HEK293T (cell line): ENCODE measurements around the gene CHRNB1.
A peak's percentile ranks its signal among the peaks of the same experiment; 100 is the strongest.
"Not testable (repeated sequence)": the region's sequence is repeated elsewhere in the genome, so short reads cannot be mapped to it uniquely, and the experiment has no call there.

ENCODE experiments used
- CTCF ChIA-PET: fragments of 350-600 bp; formaldehyde crosslinking; extraction: SDS; loops from one replicate; lab custom pipeline; 2021; ENCODE audit warnings: antibody characterized with exemption, inconsistent platforms; lab: Yijun Ruan, JAX
- POLR2A ChIA-PET: fragments of 350-600 bp; formaldehyde crosslinking; extraction: SDS; loops from one replicate; lab custom pipeline; 2020; ENCODE audit warnings: antibody characterized with exemption, inconsistent platforms; lab: Yijun Ruan, JAX
- DNase-seq: peaks from one replicate; pipeline ENCODE4 v3.0.0; 2012; ENCODE audit warnings: mixed read lengths; ENCODE audit errors: extremely low spot score
- ARNT ChIP-seq: fragments of 450-650 bp; IDR thresholded peaks from 2 replicates; pipeline ENCODE4 v1.6.1; 2017; ENCODE audit warnings: mild to moderate bottlenecking
- BHLHE40 ChIP-seq: fragments of 450-650 bp; IDR thresholded peaks from 2 replicates; pipeline ENCODE4 v1.6.1; 2016; ENCODE audit warnings: mild to moderate bottlenecking, moderate library complexity, borderline replicate concordance
- CTBP1 ChIP-seq: fragments of 450-650 bp; IDR thresholded peaks from 2 replicates; pipeline ENCODE4 v1.6.1; 2016; ENCODE audit warnings: borderline replicate concordance
- ELF4 ChIP-seq: fragments of 450-650 bp; IDR thresholded peaks from 2 replicates; pipeline ENCODE4 v1.6.1; 2017; ENCODE audit warnings: antibody characterized with exemption
- FOXA1 ChIP-seq: fragments of 450-650 bp; IDR thresholded peaks from 2 replicates; pipeline ENCODE4 v1.6.1; 2016; ENCODE audit warnings: mild to moderate bottlenecking
- FOXK2 ChIP-seq: fragments of 450-650 bp; IDR thresholded peaks from 2 replicates; pipeline ENCODE4 v1.6.1; 2016; ENCODE audit warnings: mild to moderate bottlenecking
- FOXM1 ChIP-seq: fragments of 450-650 bp; IDR thresholded peaks from 2 replicates; pipeline ENCODE4 v1.6.1; 2017; ENCODE audit warnings: mild to moderate bottlenecking, borderline replicate concordance
- HDGF ChIP-seq: fragments of 450-650 bp; IDR thresholded peaks from 2 replicates; pipeline ENCODE4 v1.6.1; 2017; ENCODE audit warnings: antibody characterized with exemption, borderline replicate concordance
- L3MBTL2 ChIP-seq: fragments of 450-650 bp; conservative IDR thresholded peaks from 2 replicates; pipeline ENCODE4 v1.6.1; 2016; ENCODE audit warnings: mild to moderate bottlenecking
- NFRKB ChIP-seq: fragments of 450-650 bp; IDR thresholded peaks from 2 replicates; pipeline ENCODE4 v1.6.1; 2016; ENCODE audit warnings: mild to moderate bottlenecking, moderate library complexity
- SP1 ChIP-seq: fragments of 450-650 bp; IDR thresholded peaks from 2 replicates; pipeline ENCODE4 v1.6.1; 2017
- TARDBP ChIP-seq: fragments of 450-650 bp; IDR thresholded peaks from 2 replicates; pipeline ENCODE4 v1.6.1; 2016
- TF ChIP-seq, protein P1 (sequence below): fragments of 450-650 bp; IDR thresholded peaks from 2 replicates; pipeline ENCODE4 v1.6.1; 2016

Gene CHRNB1

DNA sequence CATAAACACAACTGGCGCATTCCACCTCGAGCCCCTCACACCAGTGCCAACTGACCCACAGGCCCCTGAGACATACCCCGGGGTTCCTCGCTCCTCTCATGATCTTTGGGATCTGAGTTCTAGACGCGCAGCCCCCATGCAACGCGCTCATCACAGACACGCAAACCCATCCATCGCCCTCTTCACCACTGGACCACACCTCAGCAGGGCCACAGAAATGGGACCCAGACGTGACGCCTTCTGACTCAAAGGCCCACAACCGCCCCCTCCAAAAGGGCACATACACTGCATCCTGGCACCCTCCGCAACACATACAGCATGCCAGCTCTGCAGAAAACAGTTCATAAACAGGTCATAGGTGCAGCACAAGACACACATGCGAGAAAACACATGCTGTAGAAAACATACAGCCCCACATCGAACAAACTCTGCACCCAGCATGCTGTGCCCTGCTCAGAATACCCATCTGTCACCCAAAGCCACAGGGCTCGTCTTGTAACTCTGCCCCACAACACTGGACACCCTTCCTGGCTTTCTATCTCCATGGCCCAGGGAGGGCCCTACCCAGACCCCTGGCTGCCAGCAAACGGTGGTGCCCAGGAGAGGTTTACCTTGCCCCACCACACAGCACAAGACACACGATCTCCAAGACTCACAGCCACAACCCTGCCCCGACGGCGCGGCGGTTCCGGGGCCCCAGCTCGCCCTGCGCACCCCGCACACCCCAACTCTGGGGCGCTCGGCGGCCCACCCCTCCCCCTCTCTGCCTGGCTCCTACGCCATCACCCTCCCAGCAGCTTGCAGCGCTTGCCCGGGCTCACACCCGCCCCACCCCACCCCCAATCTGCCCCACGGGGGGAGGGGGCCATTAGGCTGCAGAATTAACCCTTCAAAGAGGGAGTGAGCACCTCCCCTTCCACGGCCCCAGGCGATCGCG lies 33.7 kb downstream of the CHRNB1 start:
- CTCF ChIA-PET = no interaction called here
- TF ChIP-seq ELF4 (no peak), CTBP1 (no peak), SP1 (no peak), HDGF (no peak), ARNT (no peak)
- DNase-seq = no peak
- POLR2A ChIA-PET = interaction anchor here (1.0 to 8.2 kb wide), 4 partner anchors 34 to 224 kb away, joined by 3 to 55 read pairs (median 4); partner anchors contain the start of genes CHRNB1, FGF11 and TMEM102

DNA sequence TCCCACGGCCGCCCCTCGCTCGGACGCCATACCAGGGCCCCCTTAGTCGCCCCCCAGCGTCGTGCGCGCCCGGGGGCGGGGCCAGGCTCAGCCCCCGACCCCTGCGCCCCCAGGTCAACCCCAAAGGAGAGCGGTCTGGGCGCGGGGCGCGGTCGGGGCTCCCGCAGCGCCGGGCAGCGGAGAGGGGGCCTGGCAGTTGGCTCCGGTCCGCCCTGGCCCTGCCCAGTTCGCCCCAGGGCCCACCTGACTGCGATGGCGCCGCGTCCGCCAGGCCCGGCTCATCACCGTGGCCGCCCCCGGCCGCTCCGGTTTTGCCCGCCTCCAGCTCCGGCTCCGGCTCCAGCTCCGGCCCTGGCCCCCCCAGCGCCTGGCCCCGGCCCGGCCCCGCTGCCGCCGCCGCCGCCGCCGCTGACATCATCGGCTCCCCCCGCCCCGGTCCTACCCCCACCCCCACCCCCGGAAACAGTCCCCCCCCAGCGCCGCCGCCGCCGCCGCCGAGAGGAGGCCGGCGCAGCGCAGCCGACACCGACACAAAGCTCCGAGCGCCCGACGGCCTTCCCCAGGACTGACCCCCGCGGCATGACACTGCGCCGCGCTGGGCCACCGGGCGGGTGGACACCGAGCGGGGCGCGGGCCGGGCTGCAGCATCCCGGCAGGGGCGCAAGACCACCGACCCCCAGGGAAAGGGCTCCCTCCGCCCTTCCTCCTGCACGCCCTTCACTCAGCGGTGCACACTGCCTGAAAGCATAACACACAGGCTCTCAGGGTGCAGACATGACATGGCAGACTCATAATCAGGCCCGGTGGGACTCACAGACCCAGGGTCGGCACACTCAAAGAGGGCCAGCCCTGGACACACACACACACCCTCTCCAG lies 34.6 kb downstream of the CHRNB1 start, which contains the start of gene ZBTB4:
ZBTB4 (minus strand) TSS at position 419 of the 876 bp plus-strand sequence. CDS start 12,830 bp downstream, outside the sequence.
- DNase-seq = peak; percentile 45
- POLR2A ChIA-PET = interaction anchor here (0.7 to 8.2 kb wide), 12 partner anchors 9 to 224 kb away, joined by 3 to 55 read pairs (median 4); partner anchors contain the start of genes FGF11, TMEM102 and TMEM256
- CTCF ChIA-PET = no interaction called here
- TF ChIP-seq FOXA1 = no peak

DNA sequence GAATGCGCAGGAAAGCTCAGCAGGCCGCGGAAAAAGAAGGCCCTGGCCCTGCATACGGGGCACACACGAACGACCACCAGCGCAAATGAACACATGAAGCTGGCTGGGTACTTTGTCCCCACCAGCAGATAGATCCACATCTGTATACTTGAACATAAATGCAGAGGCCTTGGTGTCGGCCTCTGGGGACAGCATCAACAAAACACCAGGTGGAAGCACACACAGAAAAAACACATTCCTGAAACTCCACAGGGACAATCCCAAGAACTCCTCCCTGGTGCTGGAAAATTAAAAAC lies 35.2 kb downstream of the CHRNB1 start:
- ChIA-PET POLR2A (interaction anchor here (0.9 to 8.2 kb wide), 9 partner anchors 10 to 150 kb away, joined by 3 to 55 read pairs (median 4); partner anchors contain the start of genes FGF11, TMEM102 and TMEM256), CTCF (no interaction called here)
- TF ChIP-seq ELF4 (no peak), FOXM1 (no peak), FOXK2 (no peak), NFRKB (no peak), BHLHE40 (no peak), TARDBP (no peak)
- TF ChIP-seq, protein P1, sequence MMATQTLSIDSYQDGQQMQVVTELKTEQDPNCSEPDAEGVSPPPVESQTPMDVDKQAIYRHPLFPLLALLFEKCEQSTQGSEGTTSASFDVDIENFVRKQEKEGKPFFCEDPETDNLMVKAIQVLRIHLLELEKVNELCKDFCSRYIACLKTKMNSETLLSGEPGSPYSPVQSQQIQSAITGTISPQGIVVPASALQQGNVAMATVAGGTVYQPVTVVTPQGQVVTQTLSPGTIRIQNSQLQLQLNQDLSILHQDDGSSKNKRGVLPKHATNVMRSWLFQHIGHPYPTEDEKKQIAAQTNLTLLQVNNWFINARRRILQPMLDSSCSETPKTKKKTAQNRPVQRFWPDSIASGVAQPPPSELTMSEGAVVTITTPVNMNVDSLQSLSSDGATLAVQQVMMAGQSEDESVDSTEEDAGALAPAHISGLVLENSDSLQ = no peak
- no peak for DNase-seq

DNA sequence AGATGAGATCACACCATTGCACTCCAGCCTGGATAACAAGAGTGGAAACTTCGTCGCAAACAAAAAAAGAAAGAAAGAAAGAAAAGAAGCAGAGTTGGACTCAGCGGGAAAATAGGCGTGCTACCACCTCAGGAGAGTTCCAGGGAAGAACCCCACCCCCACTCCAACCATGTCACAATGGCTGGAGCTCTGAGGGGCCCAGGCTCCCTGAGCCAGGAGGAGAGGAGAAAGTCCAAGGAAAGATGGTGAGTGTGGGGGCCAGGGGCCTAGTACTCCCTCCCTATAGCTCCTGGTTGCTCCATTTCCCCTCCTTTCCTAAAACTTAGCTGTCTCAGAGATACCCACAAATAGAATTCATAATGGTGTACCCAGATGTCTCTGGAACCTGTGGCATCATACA lies 36.4 kb downstream of the CHRNB1 start, which contains the start of gene SLC35G6:
SLC35G6 (plus strand) TSS at position 172 of the 400 bp plus-strand sequence; CDS start at position 243, 71 bp downstream.
- CTCF ChIA-PET, DNase-seq: not testable (repeated sequence)
- POLR2A ChIA-PET = interaction anchor here (8.2 kb wide), 1 partner anchor 43 kb away, joined by 55 read pairs; the partner anchor contains the start of genes FGF11 and TMEM102

DNA sequence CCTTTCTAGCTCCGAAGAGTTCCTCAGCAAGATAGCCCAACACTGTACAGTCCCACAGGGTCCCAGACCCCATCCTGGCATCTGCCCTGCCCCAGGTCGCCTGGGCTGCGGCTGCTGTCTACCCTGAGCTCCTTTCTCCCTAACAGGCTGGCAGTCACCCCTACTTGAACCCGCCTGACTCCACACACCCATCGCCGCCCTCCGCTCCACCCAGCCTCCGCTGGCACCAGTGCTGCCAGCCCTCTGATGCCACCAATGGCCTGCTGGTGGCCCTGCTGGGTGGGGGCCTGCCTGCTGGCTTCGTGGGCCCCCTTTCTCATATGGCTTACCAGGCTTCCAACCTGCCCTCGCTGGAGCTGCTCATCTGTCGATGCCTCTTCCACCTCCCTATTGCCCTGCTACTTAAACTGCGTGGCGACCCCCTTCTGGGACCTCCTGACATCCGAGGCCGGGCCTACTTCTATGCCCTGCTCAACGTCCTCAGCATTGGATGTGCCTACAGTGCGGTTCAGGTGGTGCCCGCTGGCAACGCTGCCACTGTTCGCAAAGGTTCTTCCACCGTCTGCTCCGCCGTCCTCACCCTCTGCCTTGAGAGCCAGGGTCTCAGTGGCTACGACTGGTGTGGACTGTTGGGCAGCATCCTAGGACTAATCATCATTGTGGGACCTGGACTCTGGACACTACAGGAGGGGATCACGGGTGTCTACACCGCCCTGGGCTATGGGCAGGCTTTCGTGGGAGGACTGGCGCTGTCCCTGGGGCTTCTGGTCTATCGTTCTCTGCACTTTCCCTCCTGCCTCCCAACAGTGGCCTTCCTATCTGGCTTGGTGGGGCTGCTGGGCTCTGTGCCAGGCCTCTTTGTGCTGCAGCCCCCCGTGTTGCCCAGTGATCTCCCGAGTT lies 37.2 kb downstream of the CHRNB1 start:
- CTCF ChIA-PET, DNase-seq: not testable (repeated sequence)
- POLR2A ChIA-PET = interaction anchor here (8.2 kb wide), 1 partner anchor 44 kb away, joined by 55 read pairs; the partner anchor contains the start of genes FGF11 and TMEM102

DNA sequence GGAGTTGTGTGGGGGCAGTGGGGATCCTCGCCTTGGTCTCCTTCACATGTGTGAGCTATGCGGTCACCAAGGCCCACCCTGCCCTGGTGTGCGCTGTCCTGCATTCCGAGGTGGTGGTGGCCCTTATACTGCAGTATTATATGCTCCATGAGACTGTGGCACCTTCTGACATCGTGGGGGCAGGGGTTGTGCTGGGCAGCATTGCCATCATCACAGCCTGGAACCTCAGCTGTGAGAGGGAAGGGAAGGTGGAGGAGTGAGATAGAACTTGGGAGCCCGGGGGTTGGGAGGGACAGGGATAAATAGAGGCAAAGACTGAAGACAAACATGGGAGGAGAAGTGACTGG lies 37.9 kb downstream of the CHRNB1 start:
- DNase-seq, CTCF ChIA-PET, POLR2A ChIA-PET: not testable (repeated sequence)

DNA sequence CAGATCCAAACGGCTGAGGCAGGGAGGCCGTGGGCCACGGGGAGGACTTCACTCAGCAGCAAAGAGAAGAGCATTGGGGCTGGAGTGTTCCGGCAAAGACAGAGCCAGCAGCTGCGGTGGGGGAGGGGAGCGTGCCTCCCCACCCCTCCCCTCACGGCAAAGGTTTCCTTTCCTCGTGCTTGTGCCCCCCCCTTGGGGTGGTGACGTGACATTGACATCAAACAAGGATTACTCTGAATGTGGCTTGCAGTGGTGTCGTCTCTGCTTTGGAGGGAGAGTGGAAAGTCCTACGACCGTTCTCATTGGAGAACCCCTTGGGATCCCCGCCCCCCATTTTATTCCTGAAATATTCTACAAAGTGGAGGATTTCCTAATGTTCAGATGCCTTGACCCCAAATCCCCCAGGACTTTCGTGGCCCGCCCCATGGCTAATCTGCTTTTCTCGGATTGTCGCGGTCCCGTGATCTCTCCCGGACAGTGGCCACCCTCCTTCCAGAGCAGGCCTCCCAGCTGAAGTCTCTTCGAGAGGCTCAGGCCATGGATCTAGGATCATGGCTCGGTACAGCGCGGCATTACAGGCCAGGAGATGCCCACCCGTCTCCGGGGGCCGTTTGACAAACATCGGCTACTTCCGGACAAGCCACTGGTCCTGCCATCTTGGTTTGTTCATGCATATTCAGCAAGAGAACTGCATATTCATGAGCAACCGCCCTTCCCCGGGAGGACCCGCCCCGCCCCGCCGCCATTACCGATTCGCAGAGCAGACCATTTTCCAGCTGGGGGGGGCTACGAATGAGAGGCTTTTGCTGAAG lies 38.6 kb downstream of the CHRNB1 start:
- CTCF ChIA-PET = no interaction called here
- TF ChIP-seq FOXA1 (no peak), ELF4 (peak; percentile 74), L3MBTL2 (peak; percentile 17; the same call in 1 of the 2 replicates)
- DNase-seq = peak; percentile 84
- POLR2A ChIA-PET = interaction anchor here (0.7 to 3.6 kb wide), 8 partner anchors 14 to 154 kb away, joined by 3 to 24 read pairs (median 3); partner anchors contain the start of genes CHRNB1, FGF11, TMEM102 and TMEM256
